Measurements from ENCODE around the gene DMKN. TPM values are rescaled to one million over a fixed set of nuclear protein-coding genes. Genes with fewer than 3 reads are reported as not detected.

Gene DMKN
- total RNA-seq, 1 donor from 2014 or later, result 0.27 TPM

DNA sequence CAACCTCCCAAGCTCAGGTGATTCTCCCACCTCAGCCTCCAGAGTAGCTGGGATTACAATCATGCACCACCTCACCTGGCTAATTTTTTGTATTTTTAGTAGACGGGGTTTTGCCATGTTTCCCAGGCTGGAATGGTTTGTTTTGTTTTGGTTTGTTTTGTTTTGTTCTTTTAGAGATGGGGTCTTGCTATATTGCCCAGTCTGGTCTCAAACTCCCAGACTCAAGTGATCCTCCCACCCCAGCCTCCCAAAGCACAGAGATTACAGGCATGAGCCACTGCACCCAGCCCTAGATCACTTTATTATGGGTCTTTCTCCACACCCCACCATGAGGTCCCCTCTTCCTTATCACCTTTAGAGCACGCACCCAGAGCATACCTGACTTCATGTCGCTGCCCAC, 15.2 kb downstream of the DMKN start:
- intact Hi-C loops (cut with micrococcal nuclease), result no loop called here
- Mint-ChIP-seq H3K36me3 (ENCODE audit: low read depth) (no peaks in the 10 kb centered on the region), H3K27me3 (ENCODE audit: low read depth) (peaks cover 8% of the 10 kb centered on the region), H3K9me3 (no peaks in the 10 kb centered on the region), H3K27ac (no peak overlapping the region), H3K4me1 (ENCODE audit: low read depth) (peaks cover 10% of the 10 kb centered on the region), H3K4me3 (ENCODE audit: low read depth) (no peak overlapping the region)
- DNase-seq (ENCODE audit: low spot score), result no peak

DNA sequence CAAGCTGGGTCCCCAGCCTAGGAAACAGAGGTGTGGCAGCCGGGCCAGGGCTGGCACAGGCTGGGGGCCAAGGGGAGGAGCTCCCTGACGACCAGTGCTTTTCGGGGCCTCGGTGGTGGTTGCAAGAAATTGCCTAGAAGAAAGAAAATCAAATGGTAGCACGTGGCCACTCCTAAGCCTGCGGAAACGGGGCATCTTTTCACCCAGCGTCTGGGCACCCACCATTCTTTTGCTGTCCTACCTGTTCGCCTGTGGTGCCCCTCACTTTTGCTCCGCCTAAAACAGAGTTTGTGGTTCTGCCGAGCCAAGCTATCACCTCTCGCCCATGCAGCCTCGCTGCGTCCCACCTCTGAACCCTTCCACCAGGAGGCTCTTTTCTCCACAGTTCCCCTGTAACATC, 16.0 kb downstream of the DMKN start:
- peaks cover 10% of the 10 kb centered on the region for H3K4me1 Mint-ChIP-seq (ENCODE audit: low read depth)
- no peak for DNase-seq (ENCODE audit: low spot score)
- H3K27ac Mint-ChIP-seq, result no peak overlapping the region
- peaks cover 8% of the 10 kb centered on the region for H3K27me3 Mint-ChIP-seq (ENCODE audit: low read depth)
- no peaks in the 10 kb centered on the region for H3K9me3 Mint-ChIP-seq
- intact Hi-C loops (cut with micrococcal nuclease), result no loop called here
- H3K36me3 Mint-ChIP-seq (ENCODE audit: low read depth), result no peaks in the 10 kb centered on the region
- no peak overlapping the region for H3K4me3 Mint-ChIP-seq (ENCODE audit: low read depth)

DNA sequence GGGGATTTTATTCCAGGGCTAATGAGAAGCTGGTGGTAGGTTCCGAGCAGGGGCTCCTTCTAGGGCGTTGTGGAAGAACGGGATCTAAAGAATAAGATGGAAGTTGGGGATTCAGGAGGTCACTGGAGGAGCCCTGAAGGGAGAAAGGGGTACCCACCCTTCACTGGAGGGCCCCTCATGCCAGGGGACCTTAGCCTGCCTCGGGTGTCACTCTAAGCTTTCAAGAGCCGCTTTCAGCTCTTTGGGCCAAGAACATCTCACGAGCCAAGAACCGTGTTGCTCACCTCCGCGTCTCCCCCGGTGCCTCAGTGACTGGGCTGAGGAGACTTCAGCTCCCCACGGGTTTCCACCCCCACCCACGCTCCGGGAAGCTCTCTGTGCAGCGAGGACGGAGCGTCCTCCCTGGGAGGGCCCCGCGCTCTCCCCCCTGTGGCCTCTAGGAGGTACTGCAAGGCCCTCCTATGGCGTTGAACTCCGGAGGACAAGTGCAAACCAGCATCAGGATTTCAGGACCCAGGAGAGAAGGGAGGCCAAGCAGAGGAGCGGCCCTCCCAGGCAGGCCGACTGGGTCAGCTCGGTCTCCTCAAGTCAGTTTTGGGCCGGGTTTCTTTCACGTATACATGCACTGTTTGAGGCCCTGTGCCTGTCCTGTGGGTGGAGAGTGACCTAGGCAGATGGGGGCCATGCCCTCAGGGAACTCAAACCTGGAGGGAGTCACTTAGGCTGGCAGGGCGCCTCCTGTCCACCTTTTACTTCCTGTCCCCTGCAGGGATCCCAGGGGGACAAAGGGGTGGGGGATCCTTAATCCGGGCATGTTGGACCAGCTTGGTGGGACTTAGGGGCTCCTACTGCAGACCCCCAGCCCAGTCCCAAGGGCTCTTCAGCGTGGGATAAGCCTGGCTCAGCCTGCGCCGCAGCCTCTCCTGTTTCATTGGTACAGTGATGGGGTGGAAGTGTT, 18.1 kb downstream of the DMKN start:
- Mint-ChIP-seq H3K9me3 (no peaks in the 10 kb centered on the region), H3K4me3 (ENCODE audit: low read depth) (no peak overlapping the region), H3K27ac (no peak overlapping the region), H3K36me3 (ENCODE audit: low read depth) (no peaks in the 10 kb centered on the region), H3K27me3 (ENCODE audit: low read depth) (peaks cover 17% of the 10 kb centered on the region), H3K4me1 (ENCODE audit: low read depth) (peaks cover 7% of the 10 kb centered on the region)
- intact Hi-C loops (cut with micrococcal nuclease), result loop anchor here (1.0 kb wide), 1 partner anchor 142 kb away; no protein-coding TSS in a partner anchor
- peak; percentile 50 for DNase-seq (ENCODE audit: low spot score)

DNA sequence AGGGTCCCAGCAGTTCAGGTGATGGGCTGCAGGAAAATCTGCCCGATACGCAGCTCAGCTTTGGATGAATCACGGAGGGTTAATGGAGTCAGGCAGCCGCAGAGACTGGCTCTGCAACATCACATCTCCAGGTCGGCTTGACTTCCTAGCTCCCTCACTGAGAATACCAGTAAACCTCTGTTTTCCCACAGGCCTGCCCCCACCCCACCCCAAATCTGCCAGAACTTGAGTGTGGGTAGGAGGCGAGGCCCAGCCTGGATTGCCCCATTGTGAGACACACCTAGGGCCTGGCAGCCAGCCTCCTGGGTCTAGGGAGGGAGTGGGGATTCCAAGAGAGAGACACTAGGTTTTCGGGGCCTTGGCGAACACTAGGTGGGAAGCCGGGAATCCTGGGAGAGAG, 19.5 kb downstream of the DMKN start:
- Mint-ChIP-seq H3K27me3 (ENCODE audit: low read depth) (peaks cover 17% of the 10 kb centered on the region), H3K27ac (no peak overlapping the region), H3K9me3 (no peaks in the 10 kb centered on the region), H3K4me3 (ENCODE audit: low read depth) (no peak overlapping the region), H3K36me3 (ENCODE audit: low read depth) (no peaks in the 10 kb centered on the region), H3K4me1 (ENCODE audit: low read depth) (peaks cover 7% of the 10 kb centered on the region)
- no peak for DNase-seq (ENCODE audit: low spot score)
- intact Hi-C loops (cut with micrococcal nuclease), result no loop called here

DNA sequence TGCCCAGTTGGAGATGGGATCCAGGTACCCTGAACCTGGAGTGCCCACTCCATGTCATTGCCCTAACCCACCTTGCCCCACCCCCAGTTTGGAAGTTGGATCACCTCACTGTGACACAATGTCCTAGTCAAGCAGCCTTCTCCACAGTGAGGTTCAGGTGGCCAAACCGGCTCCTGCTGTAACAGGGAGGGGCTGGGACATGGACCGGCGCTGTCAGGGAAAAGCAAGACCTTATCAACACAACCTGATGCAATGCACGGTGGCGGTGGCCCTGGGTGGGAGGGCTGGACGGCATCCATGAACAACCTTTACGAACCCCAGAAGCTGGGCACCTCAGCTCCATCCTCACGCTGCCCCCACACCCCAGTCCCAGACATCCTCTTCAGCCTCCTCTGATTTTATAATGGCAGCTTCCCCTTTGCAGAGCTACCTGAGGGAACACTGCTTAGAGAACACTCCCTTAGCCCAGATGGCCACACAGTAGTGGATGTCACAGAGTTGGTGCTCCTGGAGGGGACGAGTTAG, 21.6 kb downstream of the DMKN start:
- intact Hi-C loops (cut with micrococcal nuclease), result no loop called here

DNA sequence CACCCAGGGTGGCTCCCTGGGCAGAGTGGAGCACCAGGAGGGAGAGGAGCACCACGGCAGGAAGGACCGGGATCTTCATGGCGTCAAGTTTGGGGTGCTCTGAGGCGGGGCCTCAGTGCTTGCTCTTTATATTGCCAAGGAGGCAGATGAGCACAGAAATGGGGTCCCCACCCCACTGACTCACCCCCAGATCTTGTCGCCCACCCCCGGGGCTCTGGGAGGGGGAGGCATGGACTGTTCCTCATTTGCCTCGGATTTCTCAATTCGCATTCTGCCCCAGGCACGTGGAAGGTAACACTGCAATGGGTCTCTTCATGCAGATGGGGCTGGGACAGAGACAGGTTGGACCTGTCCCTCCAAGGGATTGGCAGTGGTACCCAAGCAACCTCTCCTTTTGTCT, 23.1 kb downstream of the DMKN start, which contains the start of gene KRTDAP:
Gene KRTDAP, minus strand, starts transcription at position 101 of the 400 bp plus-strand sequence. Its CDS starts 22 bp downstream, at position 79.
- intact Hi-C loops (cut with micrococcal nuclease), result no loop called here
- Mint-ChIP-seq H3K27me3 (ENCODE audit: low read depth) (peaks cover 24% of the 10 kb centered on the region), H3K4me1 (ENCODE audit: low read depth) (peaks cover 5% of the 10 kb centered on the region), H3K36me3 (ENCODE audit: low read depth) (no peaks in the 10 kb centered on the region), H3K4me3 (ENCODE audit: low read depth) (no peak within 1 kb of the TSS), H3K9me3 (no peaks in the 10 kb centered on the region), H3K27ac (no peak within 1 kb of the TSS)
- no peak for DNase-seq (ENCODE audit: low spot score)

More for the DNA sequence above, 21.6 kb downstream of the DMKN start:
- DNase-seq (ENCODE audit: low spot score), result no peak
- Mint-ChIP-seq H3K36me3 (ENCODE audit: low read depth) (no peaks in the 10 kb centered on the region), H3K27me3 (ENCODE audit: low read depth) (peaks cover 20% of the 10 kb centered on the region), H3K27ac (no peak overlapping the region), H3K9me3 (no peaks in the 10 kb centered on the region), H3K4me1 (ENCODE audit: low read depth) (peaks cover 7% of the 10 kb centered on the region), H3K4me3 (ENCODE audit: low read depth) (no peak overlapping the region)

DNA sequence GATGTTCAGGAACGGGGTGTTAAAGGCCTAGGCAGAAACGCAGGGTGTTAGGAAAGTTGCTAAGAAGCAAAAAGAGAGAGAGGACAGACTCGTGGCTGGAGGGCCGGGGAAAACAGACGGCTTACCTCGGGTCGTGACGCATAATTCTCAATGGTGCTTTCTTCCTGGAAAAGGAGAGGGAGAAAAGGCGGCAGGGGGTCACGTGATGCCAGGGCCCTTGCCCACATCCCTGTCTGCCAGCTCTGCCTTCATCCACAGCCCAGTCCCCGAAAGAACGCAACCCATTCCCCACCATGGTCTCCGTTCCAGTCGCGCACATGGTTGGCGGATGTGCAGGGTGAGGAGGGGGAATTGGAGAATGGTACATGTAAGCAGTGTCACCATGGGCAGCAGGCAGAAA, 24.8 kb downstream of the DMKN start:
- intact Hi-C loops (cut with micrococcal nuclease), result no loop called here
- H3K4me1 Mint-ChIP-seq (ENCODE audit: low read depth), result no peaks in the 10 kb centered on the region
- no peak overlapping the region for H3K27ac Mint-ChIP-seq

DNA sequence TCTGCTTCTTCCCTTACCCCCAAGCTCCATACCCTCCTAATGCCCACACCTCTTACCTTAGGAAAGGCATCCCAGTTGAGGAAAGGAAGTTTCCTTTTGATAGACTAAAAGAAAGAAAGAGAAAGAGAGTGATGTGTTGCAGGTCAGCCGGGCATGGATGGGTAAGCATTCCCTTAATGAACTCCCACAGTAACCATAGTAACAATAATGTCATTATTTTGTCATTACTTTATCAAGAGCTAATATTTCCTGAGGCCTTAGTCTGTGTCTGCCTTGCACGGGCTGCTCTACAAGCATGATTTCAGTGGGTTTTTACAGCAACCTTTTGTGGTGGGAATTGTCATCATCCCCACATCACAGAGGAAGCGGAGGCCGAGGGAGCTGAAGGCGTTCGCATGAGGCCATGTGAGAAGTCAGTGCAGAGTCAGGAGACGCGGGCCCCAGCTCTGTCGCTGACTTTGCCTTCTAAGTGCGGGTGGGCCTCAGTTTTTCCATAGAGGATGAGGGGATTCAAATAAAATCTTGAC, 25.7 kb downstream of the DMKN start:
- H3K27ac Mint-ChIP-seq, result no peak overlapping the region
- intact Hi-C loops (cut with micrococcal nuclease), result no loop called here
- no peaks in the 10 kb centered on the region for H3K36me3 Mint-ChIP-seq (ENCODE audit: low read depth)
- H3K27me3 Mint-ChIP-seq (ENCODE audit: low read depth), result peaks cover 27% of the 10 kb centered on the region
- no peak for DNase-seq (ENCODE audit: low spot score)
- H3K9me3 Mint-ChIP-seq, result no peaks in the 10 kb centered on the region
- H3K4me3 Mint-ChIP-seq (ENCODE audit: low read depth), result no peak overlapping the region
- no peaks in the 10 kb centered on the region for H3K4me1 Mint-ChIP-seq (ENCODE audit: low read depth)

More for the DNA sequence above, 24.8 kb downstream of the DMKN start:
- no peak for DNase-seq (ENCODE audit: low spot score)
- Mint-ChIP-seq H3K4me3 (ENCODE audit: low read depth) (no peak overlapping the region), H3K36me3 (ENCODE audit: low read depth) (no peaks in the 10 kb centered on the region), H3K9me3 (no peaks in the 10 kb centered on the region), H3K27me3 (ENCODE audit: low read depth) (peaks cover 24% of the 10 kb centered on the region)

DNA sequence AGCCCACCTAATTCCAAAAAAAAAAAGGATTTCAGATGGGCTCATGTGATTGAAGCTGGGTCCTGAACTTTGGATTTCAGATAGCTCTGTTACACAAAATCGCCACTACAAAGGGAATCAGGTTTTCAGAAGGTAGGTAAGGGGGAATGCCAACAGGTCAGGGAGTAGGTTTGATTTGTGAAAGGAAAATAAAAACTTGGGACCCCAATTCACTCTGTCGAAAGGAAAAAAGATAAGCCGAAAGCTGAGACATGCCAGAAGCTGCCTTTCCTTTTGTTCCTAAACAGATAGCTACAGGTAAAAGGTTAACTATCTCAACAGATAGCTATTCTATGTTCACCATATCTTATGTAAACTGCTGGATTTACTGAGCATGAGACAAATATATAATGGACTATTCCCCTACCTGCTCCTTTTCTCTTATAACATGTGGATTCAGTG, 27.2 kb downstream of the DMKN start:
- H3K4me3 Mint-ChIP-seq (ENCODE audit: low read depth), result no peak overlapping the region
- no peaks in the 10 kb centered on the region for H3K9me3 Mint-ChIP-seq
- peaks cover 17% of the 10 kb centered on the region for H3K27me3 Mint-ChIP-seq (ENCODE audit: low read depth)
- H3K4me1 Mint-ChIP-seq (ENCODE audit: low read depth), result no peaks in the 10 kb centered on the region
- no peaks in the 10 kb centered on the region for H3K36me3 Mint-ChIP-seq (ENCODE audit: low read depth)
- H3K27ac Mint-ChIP-seq, result no peak overlapping the region
- DNase-seq (ENCODE audit: low spot score), result no peak
- intact Hi-C loops (cut with micrococcal nuclease), result no loop called here

DNA sequence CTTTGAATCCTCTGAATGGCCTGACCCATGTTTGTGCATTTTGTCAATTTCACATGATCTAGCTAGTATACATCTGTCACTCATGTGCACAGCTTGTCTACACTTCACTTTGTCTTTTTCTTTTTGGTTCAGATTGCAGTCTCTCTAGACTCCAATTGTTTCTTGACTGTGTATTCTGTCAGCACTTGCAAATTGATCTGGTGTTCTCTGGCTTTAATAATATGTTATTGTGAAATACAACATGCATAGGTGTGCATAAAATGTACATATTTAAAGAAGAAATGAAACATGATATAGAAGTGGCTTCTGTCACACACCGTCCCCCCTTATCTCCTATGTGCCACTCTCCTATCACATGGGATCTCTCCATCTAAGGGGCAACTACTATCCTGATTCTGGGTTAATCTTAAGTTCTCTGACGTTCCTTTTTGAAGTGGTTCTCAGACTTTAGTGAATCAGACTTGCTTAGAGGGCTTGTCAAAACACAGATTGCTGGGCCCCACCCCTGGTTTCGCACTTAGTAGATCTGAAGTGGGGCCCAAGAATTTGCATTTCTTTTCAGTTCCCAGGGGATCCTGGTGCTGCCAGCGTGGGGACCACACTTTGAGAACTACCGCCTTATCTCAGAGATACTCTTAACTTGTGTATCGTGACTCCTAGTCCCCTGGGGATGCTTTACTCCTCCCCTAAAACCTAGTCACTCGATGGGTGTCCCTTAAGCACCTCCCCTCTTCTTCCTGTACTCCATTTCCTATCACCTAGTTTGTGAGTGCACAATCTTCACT, 29.0 kb downstream of the DMKN start:
- no peak overlapping the region for H3K27ac Mint-ChIP-seq
- no peak overlapping the region for H3K4me3 Mint-ChIP-seq (ENCODE audit: low read depth)
- intact Hi-C loops (cut with micrococcal nuclease), result no loop called here
- DNase-seq (ENCODE audit: low spot score), result no peak
- H3K4me1 Mint-ChIP-seq (ENCODE audit: low read depth), result no peaks in the 10 kb centered on the region
- H3K9me3 Mint-ChIP-seq, result no peaks in the 10 kb centered on the region
- no peaks in the 10 kb centered on the region for H3K36me3 Mint-ChIP-seq (ENCODE audit: low read depth)
- H3K27me3 Mint-ChIP-seq (ENCODE audit: low read depth), result peaks cover 13% of the 10 kb centered on the region

DNA sequence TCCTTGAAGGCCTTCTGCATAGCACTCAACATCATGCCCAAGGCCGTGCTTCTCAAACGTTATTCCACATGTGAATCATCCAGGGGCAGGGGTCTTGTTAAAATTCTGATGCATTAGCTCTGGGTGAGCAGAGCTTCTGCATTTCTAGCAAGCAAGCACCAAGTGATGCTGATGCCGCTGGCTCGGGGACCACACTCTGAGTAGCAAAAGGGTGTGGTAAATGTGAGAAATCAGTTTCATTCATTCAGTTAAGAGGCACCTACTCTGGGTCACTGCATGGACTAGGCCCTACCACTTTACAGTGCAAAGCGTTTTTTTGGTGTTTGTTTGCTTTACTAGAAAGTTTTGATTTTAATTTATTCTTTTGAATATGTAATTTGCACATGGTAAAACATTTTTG, 30.4 kb downstream of the DMKN start:
- no peak for DNase-seq (ENCODE audit: low spot score)
- Mint-ChIP-seq H3K4me3 (ENCODE audit: low read depth) (no peak overlapping the region), H3K36me3 (ENCODE audit: low read depth) (no peaks in the 10 kb centered on the region), H3K4me1 (ENCODE audit: low read depth) (no peaks in the 10 kb centered on the region), H3K27ac (no peak overlapping the region), H3K27me3 (ENCODE audit: low read depth) (peaks cover 13% of the 10 kb centered on the region), H3K9me3 (no peaks in the 10 kb centered on the region)
- intact Hi-C loops (cut with micrococcal nuclease), result no loop called here

DNA sequence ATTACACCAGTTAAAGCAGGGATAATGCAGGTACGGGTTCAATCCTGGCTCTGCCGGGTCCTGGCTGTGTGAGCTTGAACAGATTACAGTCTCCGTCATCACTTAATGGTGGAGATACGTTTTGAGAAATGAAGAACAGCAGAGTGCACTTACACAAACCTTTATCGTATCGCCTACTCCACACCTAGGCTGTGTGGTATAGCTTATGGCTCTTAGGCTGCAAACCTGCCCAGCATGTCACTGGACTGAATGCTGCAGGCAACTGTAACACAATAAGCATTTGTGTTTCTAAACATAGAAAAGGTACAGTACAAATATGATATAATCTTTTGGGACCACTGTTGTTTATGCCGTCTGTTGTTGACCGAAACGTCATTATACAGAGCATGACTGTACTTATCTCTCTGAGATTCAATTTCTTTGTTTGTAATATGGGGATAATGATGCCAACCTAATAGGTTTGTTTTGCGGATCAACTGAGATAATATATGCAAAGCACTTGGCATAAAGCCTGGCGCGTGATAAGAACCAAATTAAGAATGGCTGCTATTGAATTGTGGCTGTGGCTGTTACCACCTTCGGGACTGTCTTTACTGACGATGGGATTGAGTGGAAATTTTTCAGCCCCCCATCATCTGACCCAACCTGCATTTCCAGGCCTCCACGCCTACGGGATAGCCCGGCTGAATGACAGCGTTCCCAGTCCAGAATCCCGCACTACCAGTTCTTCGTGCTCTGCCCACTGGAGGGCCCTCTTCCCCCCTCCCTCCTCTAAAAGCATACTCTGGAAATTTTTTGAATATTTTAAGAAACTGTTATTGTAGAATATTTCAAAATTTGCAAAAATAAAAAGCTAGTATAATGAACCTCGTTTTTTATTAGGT, 34.4 kb downstream of the DMKN start:
- peaks cover 7% of the 10 kb centered on the region for H3K27me3 Mint-ChIP-seq (ENCODE audit: low read depth)
- H3K36me3 Mint-ChIP-seq (ENCODE audit: low read depth), result no peaks in the 10 kb centered on the region
- intact Hi-C loops (cut with micrococcal nuclease), result no loop called here
- no peak overlapping the region for H3K4me3 Mint-ChIP-seq (ENCODE audit: low read depth)
- H3K4me1 Mint-ChIP-seq (ENCODE audit: low read depth), result no peaks in the 10 kb centered on the region
- DNase-seq (ENCODE audit: low spot score), result no peak
- H3K9me3 Mint-ChIP-seq, result no peaks in the 10 kb centered on the region
- no peak overlapping the region for H3K27ac Mint-ChIP-seq
